Fibroblast of lung (primary cell): ENCODE measurements around the gene TUBA4B.

Source experiments
- CTCF ChIP-seq, 2 donors: IDR thresholded peaks in 1 of 2; conservative IDR thresholded peaks in 1 of 2; 1 replicate in 1 of 2; 2 replicates in 1 of 2; pipeline ENCODE4 v1.5.1; 2011 to 2012; ENCODE audit warnings: low read length in 2 of 2, control low read depth in 1 of 2, inconsistent platforms in 1 of 2, low read depth in 1 of 2, mild to moderate bottlenecking in 1 of 2
- EZH2 ChIP-seq: IDR thresholded peaks from 2 replicates; pipeline ENCODE4 v1.5.1; 2012; ENCODE audit warnings: low read length, control low read depth, mild to moderate bottlenecking; ENCODE audit errors: missing control alignments

DNA sequence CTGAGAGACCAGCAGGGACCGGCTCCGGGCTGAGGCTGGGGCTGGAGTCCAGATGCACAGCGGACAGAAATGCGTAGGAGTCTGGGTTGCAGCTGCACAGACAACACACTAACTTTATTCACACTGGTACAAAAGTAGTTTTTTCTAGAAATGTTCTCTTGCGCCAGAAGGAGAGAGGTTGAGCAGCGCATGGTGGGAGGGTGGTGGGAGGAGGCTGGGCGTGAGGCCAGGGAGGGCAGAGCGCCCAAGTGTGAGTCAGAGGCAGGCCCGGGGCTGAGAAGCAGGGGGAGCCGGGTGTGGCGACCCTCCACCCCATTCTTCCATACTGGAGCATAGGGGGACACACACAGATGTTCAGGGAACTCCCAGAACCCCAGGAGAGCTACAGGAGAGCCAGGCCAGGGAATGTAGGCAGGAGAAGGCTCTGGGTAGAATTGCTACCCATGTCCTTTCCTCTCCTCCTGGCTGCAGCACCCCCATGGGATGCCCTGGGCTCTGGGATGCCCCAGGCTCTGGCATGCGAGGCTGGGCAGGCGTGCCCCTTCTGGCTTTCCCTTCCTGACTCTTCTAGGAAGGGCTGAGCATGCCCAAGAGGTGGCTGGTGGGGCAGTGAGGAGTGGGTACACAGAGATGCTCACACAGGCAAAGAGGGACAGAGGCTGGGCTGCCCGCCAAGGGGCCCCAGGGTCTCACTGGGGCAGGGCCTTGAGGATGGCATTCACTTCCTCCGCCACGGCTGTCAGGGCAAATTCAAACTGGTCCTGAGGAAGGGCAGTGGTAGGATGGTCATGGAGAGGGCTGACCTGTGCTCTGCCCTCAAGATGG is 36.7 kb downstream of the TUBA4B start:
- TF ChIP-seq EZH2 (no peak), CTCF (conservative IDR thresholded peaks at IDR 0.05 in 1 of 2, IDR thresholded peaks at IDR 0.05 in 1 of 2; ENCODE audit: low read depth in 1 of 2, low read length in 2 of 2) (no peak)
